ENCODE results near the gene CPXM1. TPM values are rescaled to one million over a fixed set of nuclear protein-coding genes. Genes with fewer than 3 reads are reported as not detected.

Gene CPXM1
- total RNA-seq, 1 donor from 2014 or later = 19.4 TPM

GRCh38 chr20:2840967-2841531, 40.6 kb upstream of the CPXM1 start:
- Histone ChIP-seq H3K4me1 (peaks cover 35% of the 10 kb centered on the region), H3K27me3 (no peaks in the 10 kb centered on the region), H3K36me3 (peaks cover 0 to 12% of the 10 kb centered on the region in 2 donors), H3K4me3 (peak overlapping the region; percentile 81 to 88), H3K27ac (peak overlapping the region; percentile 93), H3K9me3 (no peaks in the 10 kb centered on the region)
- no peak for TF ChIP-seq POLR2AphosphoS5 (IDR thresholded peaks at IDR 0.05; ENCODE audit: insufficient read depth in 1 of 2, low read depth in 1 of 2)
- TF ChIP-seq POLR2A (IDR thresholded peaks at IDR 0.05) = no peak
- TF ChIP-seq, protein P1, sequence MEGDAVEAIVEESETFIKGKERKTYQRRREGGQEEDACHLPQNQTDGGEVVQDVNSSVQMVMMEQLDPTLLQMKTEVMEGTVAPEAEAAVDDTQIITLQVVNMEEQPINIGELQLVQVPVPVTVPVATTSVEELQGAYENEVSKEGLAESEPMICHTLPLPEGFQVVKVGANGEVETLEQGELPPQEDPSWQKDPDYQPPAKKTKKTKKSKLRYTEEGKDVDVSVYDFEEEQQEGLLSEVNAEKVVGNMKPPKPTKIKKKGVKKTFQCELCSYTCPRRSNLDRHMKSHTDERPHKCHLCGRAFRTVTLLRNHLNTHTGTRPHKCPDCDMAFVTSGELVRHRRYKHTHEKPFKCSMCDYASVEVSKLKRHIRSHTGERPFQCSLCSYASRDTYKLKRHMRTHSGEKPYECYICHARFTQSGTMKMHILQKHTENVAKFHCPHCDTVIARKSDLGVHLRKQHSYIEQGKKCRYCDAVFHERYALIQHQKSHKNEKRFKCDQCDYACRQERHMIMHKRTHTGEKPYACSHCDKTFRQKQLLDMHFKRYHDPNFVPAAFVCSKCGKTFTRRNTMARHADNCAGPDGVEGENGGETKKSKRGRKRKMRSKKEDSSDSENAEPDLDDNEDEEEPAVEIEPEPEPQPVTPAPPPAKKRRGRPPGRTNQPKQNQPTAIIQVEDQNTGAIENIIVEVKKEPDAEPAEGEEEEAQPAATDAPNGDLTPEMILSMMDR (IDR thresholded peaks at IDR 0.05) = no peak
- intact Hi-C loops (cut with DNase I) = no loop called here
- peak in 1 of 2 donors; percentile 96 for DNase-seq (ENCODE audit: extremely low spot score in 2 of 2)

GRCh38 chr20:2840138-2840966, 39.9 kb upstream of the CPXM1 start, which contains the start of the genes PCED1A and VPS16:
Gene PCED1A (minus strand): TSS chr20:2840655. CDS start chr20:2839912, 743 bp downstream.
Gene VPS16 (plus strand): TSS chr20:2840745. CDS start chr20:2840775, 30 bp downstream.
- H3K9me3 ChIP-seq = no peaks in the 10 kb centered on the region
- H3K27ac ChIP-seq = peak within 1 kb of the TSS; percentile 93
- peak within 1 kb of the TSS; percentile 81 to 88 for H3K4me3 ChIP-seq
- intact Hi-C loops (cut with DNase I) = no loop called here
- H3K4me1 ChIP-seq = peaks cover 35% of the 10 kb centered on the region
- peak in 1 of 2 donors; percentile 84 for DNase-seq (ENCODE audit: extremely low spot score in 2 of 2)
- no peaks in the 10 kb centered on the region for H3K27me3 ChIP-seq
- H3K36me3 ChIP-seq = peaks cover 0 to 15% of the 10 kb centered on the region in 2 donors
- TF ChIP-seq, protein P1 (IDR thresholded peaks at IDR 0.05) = no peak
- peak; percentile 37 to 88 for TF ChIP-seq POLR2AphosphoS5 (IDR thresholded peaks at IDR 0.05; ENCODE audit: insufficient read depth in 1 of 2, low read depth in 1 of 2)
- peak in 1 of 2 donors; percentile 40 for TF ChIP-seq POLR2A (IDR thresholded peaks at IDR 0.05)

DNA sequence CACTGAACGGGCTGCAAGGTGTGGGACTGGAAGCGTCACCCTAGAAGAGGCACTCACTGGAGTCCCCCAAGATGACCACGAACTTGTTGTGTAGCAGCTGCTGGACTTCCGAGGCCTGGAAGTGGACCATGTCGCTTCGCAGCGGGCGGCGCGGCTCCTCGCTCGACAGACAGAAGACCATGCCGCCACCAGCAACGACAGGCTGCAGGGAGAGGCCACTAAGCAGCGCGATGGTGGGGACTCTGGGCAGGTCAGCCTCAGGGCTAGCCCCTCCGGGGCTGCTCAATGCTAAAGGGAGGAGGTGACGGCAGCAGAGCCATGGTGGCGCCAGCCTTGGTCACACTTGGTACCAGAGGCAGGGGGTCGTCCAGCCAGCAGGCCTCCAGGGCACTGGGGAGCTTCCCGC, 39.3 kb upstream of the CPXM1 start:
- peak overlapping the region; percentile 93 for H3K27ac ChIP-seq
- DNase-seq (ENCODE audit: extremely low spot score in 2 of 2) = peak in 1 of 2 donors; percentile 88
- peaks cover 0 to 20% of the 10 kb centered on the region in 2 donors for H3K36me3 ChIP-seq
- H3K4me3 ChIP-seq = peak overlapping the region; percentile 81 to 88
- peaks cover 35% of the 10 kb centered on the region for H3K4me1 ChIP-seq
- TF ChIP-seq POLR2A (IDR thresholded peaks at IDR 0.05) (no peak), POLR2AphosphoS5 (IDR thresholded peaks at IDR 0.05; ENCODE audit: insufficient read depth in 1 of 2, low read depth in 1 of 2) (no peak)
- TF ChIP-seq, protein P1 (IDR thresholded peaks at IDR 0.05) = no peak
- no peaks in the 10 kb centered on the region for H3K9me3 ChIP-seq
- intact Hi-C loops (cut with DNase I) = no loop called here
- no peaks in the 10 kb centered on the region for H3K27me3 ChIP-seq

DNA sequence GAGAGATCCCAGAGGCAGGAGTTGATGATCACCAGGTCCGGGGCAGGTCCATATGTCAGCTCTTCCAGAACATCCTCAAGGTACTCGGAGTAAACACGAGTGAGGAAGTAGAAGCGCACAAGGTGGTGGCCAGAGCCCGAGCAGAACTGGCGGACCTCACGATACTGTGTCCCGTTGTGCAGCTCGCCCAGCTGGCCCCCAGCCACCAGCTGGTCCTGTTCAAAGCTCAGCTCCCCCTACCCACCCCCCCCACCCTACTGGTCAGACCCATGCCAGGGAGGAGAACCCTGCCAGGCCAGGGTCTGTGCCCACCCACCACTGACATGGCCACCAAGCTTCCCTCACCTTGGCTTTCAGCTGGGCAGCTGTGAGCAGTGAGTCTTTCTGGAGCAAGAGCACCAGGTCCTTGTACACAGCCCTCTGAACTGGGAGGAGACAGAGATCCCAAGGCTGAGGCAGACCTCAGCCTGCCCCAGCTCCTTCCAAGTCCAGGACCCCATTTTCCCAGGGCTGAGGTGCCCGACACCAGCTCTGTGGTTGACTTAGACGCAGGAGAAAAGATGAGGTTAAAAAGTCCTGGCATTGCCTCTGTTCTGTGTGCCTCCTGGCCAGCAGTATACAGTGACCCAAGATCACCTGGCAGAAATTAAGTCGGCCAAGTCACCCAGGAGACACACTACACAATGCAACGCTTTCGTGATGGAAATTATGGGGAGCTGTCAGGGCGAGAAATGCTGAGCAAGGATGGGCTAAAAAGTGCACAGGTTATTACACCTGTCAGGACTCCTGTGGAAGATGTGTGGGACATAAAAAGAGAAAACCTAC, 38.6 kb upstream of the CPXM1 start:
- intact Hi-C loops (cut with DNase I) = no loop called here
- no peak overlapping the region for H3K27ac ChIP-seq
- H3K9me3 ChIP-seq = no peaks in the 10 kb centered on the region
- TF ChIP-seq POLR2AphosphoS5 (IDR thresholded peaks at IDR 0.05; ENCODE audit: insufficient read depth in 1 of 2, low read depth in 1 of 2) (no peak), POLR2A (IDR thresholded peaks at IDR 0.05) (no peak)
- TF ChIP-seq, protein P1 (IDR thresholded peaks at IDR 0.05) = no peak
- no peak overlapping the region for H3K4me3 ChIP-seq
- peaks cover 35% of the 10 kb centered on the region for H3K4me1 ChIP-seq
- H3K36me3 ChIP-seq = peaks cover 0 to 20% of the 10 kb centered on the region in 2 donors
- H3K27me3 ChIP-seq = no peaks in the 10 kb centered on the region
- peak in 1 of 2 donors; percentile 70 for DNase-seq (ENCODE audit: extremely low spot score in 2 of 2)

Data from vagina (tissue), 2 donors.